Lower leg skin (tissue), 3 donors: ENCODE data around the gene NOMO2.
"Not testable (repeated sequence)": the region's sequence is repeated elsewhere in the genome, so short reads cannot be mapped to it uniquely, and the experiment has no call there.

Experiments
- POLR2A ChIP-seq, 2 donors: fragments of 450-650 bp; IDR thresholded peaks; one replicate each; pipeline ENCODE4 v1.6.1; 2016 to 2017; ENCODE audit warnings: antibody characterized with exemption in 2 of 2, mild to moderate bottlenecking in 1 of 2, moderate library complexity in 1 of 2
- TF ChIP-seq, protein P1 (sequence below), 3 donors: fragments of 450-650 bp; IDR thresholded peaks; one replicate each; pipeline ENCODE4 v1.5.1; 2016; ENCODE audit warnings: antibody characterized with exemption in 3 of 3, mild to moderate bottlenecking in 3 of 3, moderate library complexity in 2 of 3

- TF ChIP-seq, protein P1, sequence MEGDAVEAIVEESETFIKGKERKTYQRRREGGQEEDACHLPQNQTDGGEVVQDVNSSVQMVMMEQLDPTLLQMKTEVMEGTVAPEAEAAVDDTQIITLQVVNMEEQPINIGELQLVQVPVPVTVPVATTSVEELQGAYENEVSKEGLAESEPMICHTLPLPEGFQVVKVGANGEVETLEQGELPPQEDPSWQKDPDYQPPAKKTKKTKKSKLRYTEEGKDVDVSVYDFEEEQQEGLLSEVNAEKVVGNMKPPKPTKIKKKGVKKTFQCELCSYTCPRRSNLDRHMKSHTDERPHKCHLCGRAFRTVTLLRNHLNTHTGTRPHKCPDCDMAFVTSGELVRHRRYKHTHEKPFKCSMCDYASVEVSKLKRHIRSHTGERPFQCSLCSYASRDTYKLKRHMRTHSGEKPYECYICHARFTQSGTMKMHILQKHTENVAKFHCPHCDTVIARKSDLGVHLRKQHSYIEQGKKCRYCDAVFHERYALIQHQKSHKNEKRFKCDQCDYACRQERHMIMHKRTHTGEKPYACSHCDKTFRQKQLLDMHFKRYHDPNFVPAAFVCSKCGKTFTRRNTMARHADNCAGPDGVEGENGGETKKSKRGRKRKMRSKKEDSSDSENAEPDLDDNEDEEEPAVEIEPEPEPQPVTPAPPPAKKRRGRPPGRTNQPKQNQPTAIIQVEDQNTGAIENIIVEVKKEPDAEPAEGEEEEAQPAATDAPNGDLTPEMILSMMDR (IDR thresholded peaks at IDR 0.05): not testable (repeated sequence)
- not testable (repeated sequence) for TF ChIP-seq POLR2A (IDR thresholded peaks at IDR 0.05)
Measured at GRCh38 chr16:18598582-18598981, 36.7 kb upstream of the NOMO2 start.
